ENCODE measurements around the gene STX17. TPM values are rescaled to one million over a fixed set of nuclear protein-coding genes. Genes with fewer than 3 reads are reported as not detected.
"Not testable (repeated sequence)": the region's sequence is repeated elsewhere in the genome, so short reads cannot be mapped to it uniquely, and the experiment has no call there.

Gene STX17
- total RNA-seq, 1 donor from 2014 or later, result 42.4 TPM

DNA sequence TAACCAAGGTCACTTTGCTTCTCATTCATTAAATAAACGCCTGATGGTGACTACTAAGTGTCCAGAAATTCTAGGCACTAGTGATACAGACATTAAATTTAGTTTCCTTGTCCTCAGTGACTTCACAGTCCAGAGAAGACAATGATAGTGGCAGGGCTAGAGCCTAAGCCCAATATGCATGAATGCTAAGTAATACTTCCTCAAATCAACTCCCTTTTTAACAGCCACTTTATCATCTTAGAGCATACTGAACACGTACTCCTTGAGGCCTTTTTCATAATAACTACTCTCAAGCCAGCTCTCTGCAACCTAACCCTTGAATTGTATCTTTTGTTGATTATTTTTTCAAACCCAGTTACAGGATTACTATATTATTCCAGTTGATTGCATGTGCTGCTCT lies 74.1 kb downstream of the STX17 start:
- Mint-ChIP-seq H3K4me1 (ENCODE audit: low read depth) (peaks cover 9% of the 10 kb centered on the region), H3K27me3 (no peaks in the 10 kb centered on the region), H3K4me3 (ENCODE audit: low read depth) (no peak overlapping the region), H3K36me3 (ENCODE audit: insufficient read depth) (peaks cover 7% of the 10 kb centered on the region), H3K27ac (no peak overlapping the region), H3K9me3 (ENCODE audit: low read depth) (no peaks in the 10 kb centered on the region)
- TF ChIP-seq, protein P1, sequence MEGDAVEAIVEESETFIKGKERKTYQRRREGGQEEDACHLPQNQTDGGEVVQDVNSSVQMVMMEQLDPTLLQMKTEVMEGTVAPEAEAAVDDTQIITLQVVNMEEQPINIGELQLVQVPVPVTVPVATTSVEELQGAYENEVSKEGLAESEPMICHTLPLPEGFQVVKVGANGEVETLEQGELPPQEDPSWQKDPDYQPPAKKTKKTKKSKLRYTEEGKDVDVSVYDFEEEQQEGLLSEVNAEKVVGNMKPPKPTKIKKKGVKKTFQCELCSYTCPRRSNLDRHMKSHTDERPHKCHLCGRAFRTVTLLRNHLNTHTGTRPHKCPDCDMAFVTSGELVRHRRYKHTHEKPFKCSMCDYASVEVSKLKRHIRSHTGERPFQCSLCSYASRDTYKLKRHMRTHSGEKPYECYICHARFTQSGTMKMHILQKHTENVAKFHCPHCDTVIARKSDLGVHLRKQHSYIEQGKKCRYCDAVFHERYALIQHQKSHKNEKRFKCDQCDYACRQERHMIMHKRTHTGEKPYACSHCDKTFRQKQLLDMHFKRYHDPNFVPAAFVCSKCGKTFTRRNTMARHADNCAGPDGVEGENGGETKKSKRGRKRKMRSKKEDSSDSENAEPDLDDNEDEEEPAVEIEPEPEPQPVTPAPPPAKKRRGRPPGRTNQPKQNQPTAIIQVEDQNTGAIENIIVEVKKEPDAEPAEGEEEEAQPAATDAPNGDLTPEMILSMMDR (IDR thresholded peaks at IDR 0.05; ENCODE audit: unreplicated experiment), result no peak
- no peak for DNase-seq (ENCODE audit: low spot score, unreplicated experiment)

GRCh38 chr9:99986642-99987041 lies 80.2 kb downstream of the STX17 start:
- H3K4me1 Mint-ChIP-seq (ENCODE audit: low read depth), result peaks cover 1% of the 10 kb centered on the region
- no peak overlapping the region for H3K27ac Mint-ChIP-seq
- H3K4me3 Mint-ChIP-seq (ENCODE audit: low read depth), result no peak overlapping the region
- H3K27me3 Mint-ChIP-seq, result no peaks in the 10 kb centered on the region
- peaks cover 39% of the 10 kb centered on the region for H3K36me3 Mint-ChIP-seq (ENCODE audit: insufficient read depth)
- DNase-seq (ENCODE audit: low spot score, unreplicated experiment), result no peak
- TF ChIP-seq, protein P1 (IDR thresholded peaks at IDR 0.05; ENCODE audit: unreplicated experiment), result no peak
- peaks cover 25% of the 10 kb centered on the region for H3K9me3 Mint-ChIP-seq (ENCODE audit: low read depth)

GRCh38 chr9:99990508-99990907 lies 84.1 kb downstream of the STX17 start:
- not testable (repeated sequence) for H3K4me3 Mint-ChIP-seq (ENCODE audit: low read depth); DNase-seq (ENCODE audit: low spot score, unreplicated experiment); H3K4me1 Mint-ChIP-seq (ENCODE audit: low read depth); H3K27ac Mint-ChIP-seq; H3K27me3 Mint-ChIP-seq
- peaks cover 57% of the 10 kb centered on the region for H3K36me3 Mint-ChIP-seq (ENCODE audit: insufficient read depth)
- H3K9me3 Mint-ChIP-seq (ENCODE audit: low read depth), result peaks cover 36% of the 10 kb centered on the region

DNA sequence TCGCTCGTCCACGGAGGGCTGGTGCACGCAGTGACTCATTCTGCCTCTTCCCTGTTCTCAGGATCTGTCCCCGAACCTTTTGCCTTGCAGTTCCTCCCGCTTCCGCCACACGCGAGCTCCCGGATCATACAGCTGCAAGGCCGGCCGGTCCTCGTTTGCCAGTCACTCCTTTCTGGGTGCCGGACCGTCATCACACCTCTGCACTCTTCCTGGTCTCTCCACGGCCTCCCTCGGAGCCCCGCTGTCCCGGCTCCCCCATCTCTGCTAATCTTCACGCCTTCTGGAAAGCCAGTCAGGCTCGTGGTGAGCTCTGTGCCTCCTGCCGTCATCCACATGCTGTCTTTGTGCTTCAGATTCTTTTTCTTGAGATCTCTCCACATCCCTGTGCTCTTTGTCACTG lies 91.8 kb downstream of the STX17 start:
- peaks cover 27% of the 10 kb centered on the region for H3K9me3 Mint-ChIP-seq (ENCODE audit: low read depth)

GRCh38 chr9:99998866-99999265 lies 92.4 kb downstream of the STX17 start:
- peaks cover 23% of the 10 kb centered on the region for H3K9me3 Mint-ChIP-seq (ENCODE audit: low read depth)
- no peak overlapping the region for H3K4me3 Mint-ChIP-seq (ENCODE audit: low read depth)
- H3K27ac Mint-ChIP-seq, result no peak overlapping the region
- TF ChIP-seq, protein P1 (IDR thresholded peaks at IDR 0.05; ENCODE audit: unreplicated experiment), result no peak
- H3K4me1 Mint-ChIP-seq (ENCODE audit: low read depth), result no peaks in the 10 kb centered on the region
- DNase-seq (ENCODE audit: low spot score, unreplicated experiment), result no peak
- peaks cover 54% of the 10 kb centered on the region for H3K36me3 Mint-ChIP-seq (ENCODE audit: insufficient read depth)
- H3K27me3 Mint-ChIP-seq, result no peaks in the 10 kb centered on the region

More for the DNA sequence above, 91.8 kb downstream of the STX17 start:
- Mint-ChIP-seq H3K36me3 (ENCODE audit: insufficient read depth) (peaks cover 56% of the 10 kb centered on the region), H3K4me3 (ENCODE audit: low read depth) (no peak overlapping the region), H3K27me3 (no peaks in the 10 kb centered on the region), H3K4me1 (ENCODE audit: low read depth) (no peaks in the 10 kb centered on the region), H3K27ac (peak overlapping the region; percentile 57)
- no peak for DNase-seq (ENCODE audit: low spot score, unreplicated experiment)
- TF ChIP-seq, protein P1 (IDR thresholded peaks at IDR 0.05; ENCODE audit: unreplicated experiment), result no peak

- Mint-ChIP-seq H3K9me3 (ENCODE audit: low read depth) (peaks cover 23% of the 10 kb centered on the region), H3K4me1 (ENCODE audit: low read depth) (no peaks in the 10 kb centered on the region)
These were observed 93.3 kb downstream of the STX17 start for GRCh38 chr9:99999797-100000196.

More at GRCh38 chr9:99999797-100000196, 93.3 kb downstream of the STX17 start:
- Mint-ChIP-seq H3K27me3 (no peaks in the 10 kb centered on the region), H3K4me3 (ENCODE audit: low read depth) (no peak overlapping the region), H3K27ac (no peak overlapping the region), H3K36me3 (ENCODE audit: insufficient read depth) (peaks cover 48% of the 10 kb centered on the region)
- TF ChIP-seq, protein P1 (IDR thresholded peaks at IDR 0.05; ENCODE audit: unreplicated experiment), result no peak
- no peak for DNase-seq (ENCODE audit: low spot score, unreplicated experiment)
